ENCODE measurements around the gene SH3PXD2A. TPM values are rescaled to one million over a fixed set of nuclear protein-coding genes. Genes with fewer than 3 reads are reported as not detected.
A peak's percentile ranks its signal among the peaks of the same experiment; 100 is the strongest.

The SH3PXD2A gene
- total RNA-seq, 4 donors from 2014 or later, result 35.0 to 54.8 (median 45.4) TPM

- 57 to 58% methylated on average over 8 of the region's 8 CpGs for WGBS, 2 donors
- no peak overlapping the region for H3K4me3 ChIP-seq (ENCODE audit: low read depth, poor library complexity, severe bottlenecking)
- intact Hi-C loops (cut with DNase I; ENCODE audit: low total_unique reads), result loop anchor here (5.0 to 10.0 kb wide), 2 partner anchors 170 to 288 kb away; no protein-coding TSS in a partner anchor
- peak in 1 of 2 donors; percentile 74 for DNase-seq (ENCODE audit: low spot score in 2 of 2)
- TF ChIP-seq, protein P1, sequence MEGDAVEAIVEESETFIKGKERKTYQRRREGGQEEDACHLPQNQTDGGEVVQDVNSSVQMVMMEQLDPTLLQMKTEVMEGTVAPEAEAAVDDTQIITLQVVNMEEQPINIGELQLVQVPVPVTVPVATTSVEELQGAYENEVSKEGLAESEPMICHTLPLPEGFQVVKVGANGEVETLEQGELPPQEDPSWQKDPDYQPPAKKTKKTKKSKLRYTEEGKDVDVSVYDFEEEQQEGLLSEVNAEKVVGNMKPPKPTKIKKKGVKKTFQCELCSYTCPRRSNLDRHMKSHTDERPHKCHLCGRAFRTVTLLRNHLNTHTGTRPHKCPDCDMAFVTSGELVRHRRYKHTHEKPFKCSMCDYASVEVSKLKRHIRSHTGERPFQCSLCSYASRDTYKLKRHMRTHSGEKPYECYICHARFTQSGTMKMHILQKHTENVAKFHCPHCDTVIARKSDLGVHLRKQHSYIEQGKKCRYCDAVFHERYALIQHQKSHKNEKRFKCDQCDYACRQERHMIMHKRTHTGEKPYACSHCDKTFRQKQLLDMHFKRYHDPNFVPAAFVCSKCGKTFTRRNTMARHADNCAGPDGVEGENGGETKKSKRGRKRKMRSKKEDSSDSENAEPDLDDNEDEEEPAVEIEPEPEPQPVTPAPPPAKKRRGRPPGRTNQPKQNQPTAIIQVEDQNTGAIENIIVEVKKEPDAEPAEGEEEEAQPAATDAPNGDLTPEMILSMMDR (IDR thresholded peaks at IDR 0.05), result no peak
- no peak for TF ChIP-seq POLR2A (IDR thresholded peaks at IDR 0.05)
Observed at GRCh38 chr10:103882285-103883007, 27.1 kb upstream of the SH3PXD2A start.

- peak; percentile 68 to 69 for DNase-seq (ENCODE audit: low spot score in 2 of 2)
- whole genome bisulfite sequencing, 2 donors, result 53 to 64% methylated on average over 15 of the region's 15 CpGs
- H3K4me3 ChIP-seq (ENCODE audit: low read depth, poor library complexity, severe bottlenecking), result no peak overlapping the region
- no peak for TF ChIP-seq POLR2A (IDR thresholded peaks at IDR 0.05)
- intact Hi-C loops (cut with DNase I; ENCODE audit: low total_unique reads), result loop anchor here (1.0 to 10.0 kb wide), 3 partner anchors 26 to 287 kb away; partner anchors contain the start of gene SH3PXD2A
Observed at GRCh38 chr10:103881416-103882284, 26.3 kb upstream of the SH3PXD2A start.

DNA sequence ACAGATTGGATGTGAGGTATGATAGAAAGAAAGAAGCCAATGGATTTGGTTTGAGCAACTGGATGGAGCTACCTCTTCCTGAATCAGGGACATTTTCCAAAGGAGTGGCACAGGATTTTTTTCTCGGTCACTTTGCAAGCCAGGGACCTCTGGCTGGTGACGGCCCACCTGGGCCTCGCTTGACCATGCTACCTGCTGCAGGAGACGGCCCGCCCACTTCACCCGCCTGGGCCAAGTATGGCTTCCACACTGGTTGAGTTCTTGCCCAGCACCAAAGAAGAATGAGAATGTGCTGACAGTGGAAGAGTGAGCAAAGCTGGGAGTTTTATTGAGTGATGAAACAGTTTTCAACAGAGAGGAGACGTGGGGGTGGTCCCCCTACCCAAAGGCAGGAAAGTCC lies 24.5 kb upstream of the SH3PXD2A start:
- peak in 1 of 2 donors; percentile 76 for DNase-seq (ENCODE audit: low spot score in 2 of 2)
- 64 to 85% methylated on average over 7 of the region's 7 CpGs for WGBS, 2 donors
- H3K4me3 ChIP-seq (ENCODE audit: low read depth, poor library complexity, severe bottlenecking), result no peak overlapping the region
- intact Hi-C loops (cut with DNase I; ENCODE audit: low total_unique reads), result loop anchor here (2.0 to 10.0 kb wide), 3 partner anchors 57 to 285 kb away; no protein-coding TSS in a partner anchor
- no peak for TF ChIP-seq POLR2A (IDR thresholded peaks at IDR 0.05)
- TF ChIP-seq, protein P1 (IDR thresholded peaks at IDR 0.05), result no peak

DNA sequence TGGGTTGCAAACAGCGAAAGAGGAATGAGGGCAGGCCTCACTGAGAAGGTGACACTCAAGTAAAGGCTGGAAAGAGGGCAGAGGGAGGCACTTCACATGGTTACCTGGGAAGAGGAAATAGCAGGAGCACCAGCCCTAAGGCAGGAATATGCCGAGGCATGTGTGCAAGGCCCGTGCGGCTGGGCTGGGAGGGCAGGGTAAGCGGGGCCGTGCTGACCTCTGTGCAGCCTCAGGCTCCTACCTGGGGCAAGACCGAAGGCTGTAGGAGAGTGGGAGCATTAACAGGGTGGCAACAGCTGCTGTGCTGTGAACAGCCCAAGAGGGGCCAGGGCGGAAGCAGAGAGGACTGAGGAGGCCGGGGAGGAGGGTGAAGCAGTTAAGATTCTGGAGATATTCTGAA lies 24.0 kb upstream of the SH3PXD2A start:
- DNase-seq (ENCODE audit: low spot score in 2 of 2), result peak in 1 of 2 donors; percentile 80

DNA sequence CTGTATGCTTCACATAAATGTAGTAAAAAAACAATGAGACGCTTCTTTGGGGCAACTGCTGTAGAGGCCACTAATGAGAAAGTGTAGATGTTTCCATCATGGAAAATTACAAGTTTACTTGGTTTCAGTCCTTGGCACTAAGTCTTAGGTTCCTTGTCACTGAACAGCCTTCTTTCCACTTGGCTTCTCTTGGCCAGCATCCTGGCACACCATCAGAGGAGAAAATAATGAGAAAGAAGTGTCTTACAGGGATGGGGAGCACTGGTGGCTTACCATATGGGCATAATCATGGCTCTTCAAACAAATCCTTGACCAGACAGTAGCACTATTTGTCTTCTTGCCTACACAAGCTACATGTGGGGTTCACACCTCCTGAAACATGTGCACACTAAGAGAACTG lies 22.5 kb upstream of the SH3PXD2A start:
- no peak for DNase-seq (ENCODE audit: low spot score in 2 of 2)
- TF ChIP-seq, protein P1 (IDR thresholded peaks at IDR 0.05), result no peak
- TF ChIP-seq POLR2A (IDR thresholded peaks at IDR 0.05), result no peak
- no peak overlapping the region for H3K4me3 ChIP-seq (ENCODE audit: low read depth, poor library complexity, severe bottlenecking)
- intact Hi-C loops (cut with DNase I; ENCODE audit: low total_unique reads), result loop anchor here (2.0 kb wide), 1 partner anchor 59 kb away; no protein-coding TSS in a partner anchor
- 71 to 83% methylated on average over 1 of the region's 1 CpG for WGBS, 2 donors

More for the DNA sequence above, 24.0 kb upstream of the SH3PXD2A start:
- 54 to 60% methylated on average over 9 of the region's 9 CpGs for WGBS, 2 donors
- no peak overlapping the region for H3K4me3 ChIP-seq (ENCODE audit: low read depth, poor library complexity, severe bottlenecking)
- intact Hi-C loops (cut with DNase I; ENCODE audit: low total_unique reads), result loop anchor here (2.0 kb wide), 1 partner anchor 57 kb away; no protein-coding TSS in a partner anchor
- TF ChIP-seq POLR2A (IDR thresholded peaks at IDR 0.05), result no peak
- TF ChIP-seq, protein P1 (IDR thresholded peaks at IDR 0.05), result no peak

GRCh38 chr10:103876155-103876554 lies 20.8 kb upstream of the SH3PXD2A start:
- H3K4me3 ChIP-seq (ENCODE audit: low read depth, poor library complexity, severe bottlenecking), result no peak overlapping the region
- intact Hi-C loops (cut with DNase I; ENCODE audit: low total_unique reads), result no loop called here
- peak in 1 of 2 donors; percentile 10 for DNase-seq (ENCODE audit: low spot score in 2 of 2)
- TF ChIP-seq POLR2A (IDR thresholded peaks at IDR 0.05), result no peak
- TF ChIP-seq, protein P1 (IDR thresholded peaks at IDR 0.05), result no peak
- WGBS, 2 donors, result 88 to 95% methylated on average over 5 of the region's 5 CpGs
